HG03565 (cell line): ENCODE measurements around the gene SP110.
"Not testable (repeated sequence)": the region's sequence is repeated elsewhere in the genome, so short reads cannot be mapped to it uniquely, and the experiment has no call there.

Experiments used
- ATAC-seq: cut with Tn5 transposase; IDR thresholded peaks from one replicate; pipeline ENCODE4 v1.9.1; 2021; ENCODE audit warnings: mild to moderate bottlenecking, moderate library complexity; ENCODE audit not compliant: unreplicated experiment

SP110 gene

GRCh38 chr2:230225486-230225885 is 5.7 kb upstream of the SP110 start, which contains the start of gene SP140:
TSS of gene SP140 (plus strand) at chr2:230225736. CDS start at chr2:230225845, 109 bp downstream.
- peak; percentile 59 for ATAC-seq

- ATAC-seq: no peak
These were observed 4.7 kb upstream of the SP110 start for GRCh38 chr2:230224458-230224857.

DNA sequence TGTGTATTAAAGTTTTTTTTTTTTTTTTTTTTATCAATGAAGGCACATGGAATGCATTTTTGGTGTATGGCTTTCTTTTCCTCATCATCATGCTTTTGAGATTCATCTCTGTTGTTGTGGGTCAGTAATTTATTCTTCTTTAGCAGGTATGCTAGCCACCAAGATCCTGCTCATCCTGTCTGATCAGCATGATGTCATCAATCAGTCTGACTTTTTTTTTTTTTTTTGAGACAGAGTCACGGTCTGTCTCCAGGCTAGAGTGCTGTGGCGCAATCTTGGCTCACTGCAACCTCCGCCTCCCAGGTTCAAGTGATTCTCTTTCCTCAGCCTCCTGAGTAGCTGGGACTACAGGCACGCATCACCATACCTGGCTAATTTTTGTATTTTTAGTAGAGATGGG is 3.0 kb upstream of the SP110 start:
- ATAC-seq: not testable (repeated sequence)

DNA sequence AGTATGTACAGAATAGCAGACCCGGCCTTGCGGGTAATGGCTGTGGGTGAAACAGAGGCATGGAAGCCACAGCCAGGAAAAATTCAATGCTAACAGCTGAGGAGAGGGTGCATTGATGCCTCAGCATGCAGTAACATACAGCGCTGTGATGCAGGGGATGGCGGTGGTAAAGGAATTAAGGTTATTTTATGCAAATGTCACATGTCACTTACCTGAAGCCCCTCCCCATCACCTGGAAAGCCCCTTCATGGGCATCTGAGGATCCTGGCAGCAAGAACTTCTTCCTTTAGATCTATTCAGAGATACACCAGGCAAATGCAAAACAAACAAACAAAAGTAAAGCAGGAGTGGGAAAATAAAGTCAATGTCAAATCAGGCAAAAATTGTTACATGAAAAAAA is 1.7 kb upstream of the SP110 start:
- no peak for ATAC-seq

GRCh38 chr2:230220347-230220969 is 674 bp upstream of the SP110 start:
- no peak for ATAC-seq

- ATAC-seq: no peak
These were observed 1.4 kb downstream of the SP110 start for GRCh38 chr2:230218421-230218820.

DNA sequence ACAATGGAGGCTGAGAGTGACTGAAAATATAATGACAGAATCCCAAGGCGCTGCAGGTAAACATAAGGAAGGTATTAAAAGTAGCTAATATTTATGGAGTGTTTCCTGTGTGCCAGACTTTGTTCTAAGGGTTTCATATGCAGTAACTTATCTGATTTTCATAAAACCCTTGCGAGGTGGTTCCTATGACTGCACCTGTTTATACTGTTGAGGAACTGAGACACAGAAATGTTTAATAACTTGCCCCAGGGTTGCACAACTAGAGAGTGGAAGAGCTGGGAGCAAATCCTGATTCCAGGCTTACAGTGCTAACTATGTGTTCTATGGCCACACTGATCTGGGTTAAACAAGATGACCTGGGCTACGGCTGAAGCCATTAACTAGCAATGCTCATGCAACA is 2.4 kb downstream of the SP110 start:
- ATAC-seq: no peak

GRCh38 chr2:230216489-230216888 is 3.3 kb downstream of the SP110 start:
- ATAC-seq: no peak

DNA sequence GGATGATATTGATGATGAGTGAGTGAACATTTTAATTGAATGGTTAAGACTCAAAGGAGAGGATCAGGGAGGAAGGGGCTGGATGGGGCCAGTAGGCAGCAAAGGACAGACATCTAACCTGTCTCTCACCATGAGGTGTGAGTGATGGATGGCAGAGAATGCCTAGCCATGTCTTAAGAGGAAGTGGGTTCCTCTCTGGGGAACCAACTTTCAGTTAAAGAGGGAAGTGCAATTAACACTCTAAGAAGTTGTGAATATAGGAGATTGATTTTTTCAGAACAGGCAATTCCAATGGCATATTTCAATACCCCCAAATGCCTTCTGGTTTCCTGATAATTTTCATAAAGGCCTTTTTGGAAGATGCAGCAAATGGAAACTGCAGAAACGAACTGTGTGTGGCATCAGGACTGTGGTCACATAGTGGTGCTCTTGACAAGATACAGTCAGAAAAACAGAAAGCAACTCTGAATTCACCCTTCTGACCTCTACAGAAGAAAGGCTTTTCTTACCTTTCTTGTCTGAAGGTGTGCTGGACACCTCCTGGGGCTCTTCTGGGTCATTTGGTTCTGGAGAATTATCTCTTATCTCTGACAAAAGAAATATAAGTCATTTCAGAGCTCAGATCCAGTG is 10.2 kb downstream of the SP110 start:
- no peak for ATAC-seq

DNA sequence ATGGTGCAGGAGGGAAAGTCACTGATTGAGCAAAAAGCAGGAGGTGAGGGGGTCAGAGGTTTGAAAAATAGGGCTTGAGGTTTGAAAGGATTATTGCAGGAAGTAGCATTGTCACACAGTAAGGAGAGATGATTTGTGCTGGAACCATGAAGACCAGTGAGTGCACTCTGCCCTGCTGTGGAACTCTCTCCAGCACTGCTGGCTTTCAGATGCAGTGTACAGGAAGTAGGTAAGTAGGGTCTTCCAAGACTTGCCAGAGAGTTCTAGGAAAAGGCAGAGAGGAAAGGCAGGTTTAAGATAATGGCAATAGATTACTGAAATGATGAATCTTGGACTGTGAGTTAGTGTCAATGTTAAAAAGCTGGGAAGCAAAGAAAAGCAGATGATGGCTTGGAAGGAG is 11.2 kb downstream of the SP110 start:
- no peak for ATAC-seq

GRCh38 chr2:230205721-230206120 is 14.1 kb downstream of the SP110 start:
- peak; percentile 20 for ATAC-seq

GRCh38 chr2:230205034-230205433 is 14.8 kb downstream of the SP110 start:
- no peak for ATAC-seq

GRCh38 chr2:230203110-230203676 is 16.6 kb downstream of the SP110 start:
- peak; percentile 39 for ATAC-seq

GRCh38 chr2:230202430-230203109 is 17.2 kb downstream of the SP110 start:
- peak; percentile 35 for ATAC-seq

- no peak for ATAC-seq
These were observed 34.8 kb downstream of the SP110 start for GRCh38 chr2:230184727-230185578.

GRCh38 chr2:230181195-230181594 is 38.6 kb downstream of the SP110 start:
- no peak for ATAC-seq

GRCh38 chr2:230179907-230180306 is 39.9 kb downstream of the SP110 start:
- ATAC-seq: no peak

- no peak for ATAC-seq
These were observed 41.0 kb downstream of the SP110 start for GRCh38 chr2:230178546-230179485.

DNA sequence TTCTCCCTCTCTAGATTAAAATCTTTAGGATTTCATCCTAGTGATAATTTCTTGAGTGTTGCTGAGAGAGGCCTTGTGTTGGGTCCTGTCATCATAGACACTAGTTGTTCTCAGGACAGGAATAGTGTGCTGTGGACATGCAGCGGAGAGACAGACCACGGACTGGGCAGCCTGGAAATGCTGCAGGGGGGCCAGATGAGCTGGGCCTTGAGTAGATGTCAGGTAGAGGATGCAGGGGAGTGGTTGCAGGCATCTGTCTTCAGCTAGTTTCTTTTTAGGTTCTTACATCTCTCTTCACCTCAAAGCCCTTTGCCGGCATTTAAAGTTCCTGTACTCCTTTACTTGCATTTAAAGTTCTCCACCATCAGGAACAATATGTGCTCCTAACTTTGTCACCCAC is 42.8 kb downstream of the SP110 start:
- no peak for ATAC-seq

GRCh38 chr2:230174466-230174865 is 45.3 kb downstream of the SP110 start:
- no peak for ATAC-seq
